ENCODE results near the gene DCAF11.

Gene DCAF11

DNA sequence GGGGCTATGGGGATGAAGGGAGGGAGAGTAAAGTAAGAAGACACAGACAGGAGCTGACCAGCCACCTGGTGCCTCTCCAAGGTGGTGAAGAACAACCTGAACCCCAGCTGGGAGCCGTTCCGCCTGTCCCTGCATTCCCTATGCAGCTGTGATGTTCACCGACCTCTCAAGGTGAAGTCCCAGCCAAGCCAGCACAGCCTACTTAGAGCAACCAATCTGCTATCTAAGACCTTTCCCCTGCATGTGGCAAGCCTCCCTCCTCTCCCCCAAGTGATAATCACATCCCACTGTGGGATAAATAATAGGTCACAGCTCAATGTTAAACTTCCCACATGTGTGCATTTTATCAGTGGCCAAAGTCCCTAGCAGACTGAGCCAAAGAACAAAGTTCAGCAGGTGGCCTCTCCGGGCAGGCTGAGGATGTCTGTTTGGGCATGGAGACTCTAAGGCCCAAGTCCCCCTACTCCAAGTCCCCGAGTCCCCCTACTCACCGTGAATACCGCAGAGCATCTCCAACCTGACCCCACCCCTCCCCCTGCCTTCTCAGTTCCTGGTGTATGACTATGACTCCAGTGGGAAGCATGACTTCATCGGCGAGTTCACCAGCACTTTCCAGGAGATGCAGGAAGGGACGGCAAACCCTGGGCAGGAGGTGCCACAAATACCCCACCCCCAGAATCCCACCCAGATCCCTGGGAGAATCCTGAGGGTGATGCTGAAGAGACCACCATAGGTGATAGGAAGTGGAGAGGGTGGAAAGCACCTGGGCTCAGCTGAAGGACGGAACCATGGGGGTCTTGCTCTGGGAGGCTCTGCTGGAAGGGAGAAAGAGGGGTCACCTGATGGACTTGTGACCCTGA lies 39.7 kb upstream of the DCAF11 start:
- no peaks in the 10 kb centered on the region for H3K9me3 ChIP-seq (ENCODE audit: insufficient read depth, low read length)
- no peaks in the 10 kb centered on the region for H3K9me2 ChIP-seq (replicated peaks; ENCODE audit: insufficient read depth, low read length)
- no peak overlapping the region for H3K27ac ChIP-seq (ENCODE audit: low read depth, low read length)
- no peaks in the 10 kb centered on the region for H4K20me1 ChIP-seq (ENCODE audit: low read depth, low read length)
- no peak overlapping the region for H3K4me3 ChIP-seq (ENCODE audit: insufficient read depth, low read length, poor library complexity, severe bottlenecking)
- H3K36me3 ChIP-seq (ENCODE audit: low read length), result no peaks in the 10 kb centered on the region
- no peak overlapping the region for H3K9ac ChIP-seq (ENCODE audit: low read length)
- TF ChIP-seq, protein P1, sequence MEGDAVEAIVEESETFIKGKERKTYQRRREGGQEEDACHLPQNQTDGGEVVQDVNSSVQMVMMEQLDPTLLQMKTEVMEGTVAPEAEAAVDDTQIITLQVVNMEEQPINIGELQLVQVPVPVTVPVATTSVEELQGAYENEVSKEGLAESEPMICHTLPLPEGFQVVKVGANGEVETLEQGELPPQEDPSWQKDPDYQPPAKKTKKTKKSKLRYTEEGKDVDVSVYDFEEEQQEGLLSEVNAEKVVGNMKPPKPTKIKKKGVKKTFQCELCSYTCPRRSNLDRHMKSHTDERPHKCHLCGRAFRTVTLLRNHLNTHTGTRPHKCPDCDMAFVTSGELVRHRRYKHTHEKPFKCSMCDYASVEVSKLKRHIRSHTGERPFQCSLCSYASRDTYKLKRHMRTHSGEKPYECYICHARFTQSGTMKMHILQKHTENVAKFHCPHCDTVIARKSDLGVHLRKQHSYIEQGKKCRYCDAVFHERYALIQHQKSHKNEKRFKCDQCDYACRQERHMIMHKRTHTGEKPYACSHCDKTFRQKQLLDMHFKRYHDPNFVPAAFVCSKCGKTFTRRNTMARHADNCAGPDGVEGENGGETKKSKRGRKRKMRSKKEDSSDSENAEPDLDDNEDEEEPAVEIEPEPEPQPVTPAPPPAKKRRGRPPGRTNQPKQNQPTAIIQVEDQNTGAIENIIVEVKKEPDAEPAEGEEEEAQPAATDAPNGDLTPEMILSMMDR (IDR thresholded peaks at IDR 0.05; ENCODE audit: insufficient read depth, low read length, poor library complexity, severe bottlenecking), result no peak
- TF ChIP-seq EZH2phosphoT487 (conservative IDR thresholded peaks at IDR 0.05; ENCODE audit: low read length), result no peak
- H2AFZ ChIP-seq (ENCODE audit: low read depth, low read length, severe bottlenecking), result no peak overlapping the region
- H3F3A ChIP-seq (ENCODE audit: insufficient read depth), result no peaks in the 10 kb centered on the region
- H3K4me2 ChIP-seq (ENCODE audit: low read depth, low read length, poor library complexity, severe bottlenecking), result no peak overlapping the region
- H3K79me2 ChIP-seq (ENCODE audit: insufficient read depth, low read length), result no peaks in the 10 kb centered on the region
- no peaks in the 10 kb centered on the region for H3K27me3 ChIP-seq (ENCODE audit: low read length)

- H4K20me1 ChIP-seq (ENCODE audit: low read depth, low read length), result no peaks in the 10 kb centered on the region
- no peak overlapping the region for H3K4me3 ChIP-seq (ENCODE audit: insufficient read depth, low read length, poor library complexity, severe bottlenecking)
- H3K4me2 ChIP-seq (ENCODE audit: low read depth, low read length, poor library complexity, severe bottlenecking), result no peak overlapping the region
- H3K27me3 ChIP-seq (ENCODE audit: low read length), result no peaks in the 10 kb centered on the region
- no peaks in the 10 kb centered on the region for H3K36me3 ChIP-seq (ENCODE audit: low read length)
- H3F3A ChIP-seq (ENCODE audit: insufficient read depth), result no peaks in the 10 kb centered on the region
- no peak overlapping the region for H3K27ac ChIP-seq (ENCODE audit: low read depth, low read length)
- no peaks in the 10 kb centered on the region for H3K9me3 ChIP-seq (ENCODE audit: insufficient read depth, low read length)
- TF ChIP-seq EZH2phosphoT487 (conservative IDR thresholded peaks at IDR 0.05; ENCODE audit: low read length), result no peak
- TF ChIP-seq, protein P1 (IDR thresholded peaks at IDR 0.05; ENCODE audit: insufficient read depth, low read length, poor library complexity, severe bottlenecking), result no peak
- no peaks in the 10 kb centered on the region for H3K9me2 ChIP-seq (replicated peaks; ENCODE audit: insufficient read depth, low read length)
- no peaks in the 10 kb centered on the region for H3K79me2 ChIP-seq (ENCODE audit: insufficient read depth, low read length)
- H2AFZ ChIP-seq (ENCODE audit: low read depth, low read length, severe bottlenecking), result no peak overlapping the region
- H3K9ac ChIP-seq (ENCODE audit: low read length), result no peak overlapping the region
These were observed 38.9 kb upstream of the DCAF11 start for GRCh38 chr14:24075485-24076301.

DNA sequence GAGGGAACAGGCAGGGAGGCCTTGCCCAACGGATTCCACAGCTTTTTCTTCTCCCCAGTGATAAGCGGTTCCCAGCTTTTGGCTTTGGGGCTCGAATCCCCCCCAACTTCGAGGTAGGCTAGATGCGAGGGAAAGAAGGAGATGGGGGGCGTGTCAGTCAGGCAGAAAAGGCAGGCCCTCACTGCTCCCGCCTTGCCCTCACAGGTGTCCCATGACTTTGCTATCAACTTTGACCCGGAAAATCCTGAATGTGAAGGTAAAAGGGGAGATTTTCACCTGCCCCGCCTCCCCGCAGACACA lies 38.3 kb upstream of the DCAF11 start:
- TF ChIP-seq, protein P1 (IDR thresholded peaks at IDR 0.05; ENCODE audit: insufficient read depth, low read length, poor library complexity, severe bottlenecking), result no peak
- TF ChIP-seq EZH2phosphoT487 (conservative IDR thresholded peaks at IDR 0.05; ENCODE audit: low read length), result no peak
- H2AFZ ChIP-seq (ENCODE audit: low read depth, low read length, severe bottlenecking), result no peak overlapping the region
- no peaks in the 10 kb centered on the region for H3K9me2 ChIP-seq (replicated peaks; ENCODE audit: insufficient read depth, low read length)
- H3K79me2 ChIP-seq (ENCODE audit: insufficient read depth, low read length), result no peaks in the 10 kb centered on the region
- no peak overlapping the region for H3K4me2 ChIP-seq (ENCODE audit: low read depth, low read length, poor library complexity, severe bottlenecking)
- no peak overlapping the region for H3K4me3 ChIP-seq (ENCODE audit: insufficient read depth, low read length, poor library complexity, severe bottlenecking)
- H3K9ac ChIP-seq (ENCODE audit: low read length), result no peak overlapping the region
- H4K20me1 ChIP-seq (ENCODE audit: low read depth, low read length), result no peaks in the 10 kb centered on the region
- H3K9me3 ChIP-seq (ENCODE audit: insufficient read depth, low read length), result no peaks in the 10 kb centered on the region
- no peaks in the 10 kb centered on the region for H3F3A ChIP-seq (ENCODE audit: insufficient read depth)
- H3K27me3 ChIP-seq (ENCODE audit: low read length), result no peaks in the 10 kb centered on the region
- no peak overlapping the region for H3K27ac ChIP-seq (ENCODE audit: low read depth, low read length)
- H3K36me3 ChIP-seq (ENCODE audit: low read length), result no peaks in the 10 kb centered on the region
